Fibroblast of mammary gland (primary cell): ENCODE measurements around the gene LSP1.

ENCODE experiments used
- DNase-seq: peaks from one replicate; pipeline ENCODE4 v3.0.0-alpha.2; 2010; ENCODE audit warnings: low read depth
- H3K4me3 ChIP-seq: 2 replicates; pipeline ENCODE4 v1.5.1; 2011; ENCODE audit warnings: low read depth, mild to moderate bottlenecking, low read length, moderate library complexity; ENCODE audit not compliant: control insufficient read depth
- CTCF ChIP-seq: conservative IDR thresholded peaks from 2 replicates; pipeline ENCODE4 v1.5.1; 2011; ENCODE audit warnings: low read depth, low read length, inconsistent platforms; ENCODE audit not compliant: control insufficient read depth, insufficient read depth

LSP1 gene

GRCh38 chr11:1929621-1930461, 77.0 kb downstream of the LSP1 start:
- no peak overlapping the region for H3K4me3 ChIP-seq
- no peak for TF ChIP-seq CTCF
- DNase-seq = no peak

GRCh38 chr11:1930462-1930830, 77.6 kb downstream of the LSP1 start:
- DNase-seq = peak; percentile 28
- TF ChIP-seq CTCF = no peak
- H3K4me3 ChIP-seq = no peak overlapping the region

- no peak overlapping the region for H3K4me3 ChIP-seq
- peak; percentile 80 for DNase-seq
- no peak for TF ChIP-seq CTCF
Measured at GRCh38 chr11:1931341-1932104, 78.6 kb downstream of the LSP1 start.

GRCh38 chr11:1932105-1932480, 79.2 kb downstream of the LSP1 start:
- TF ChIP-seq CTCF = no peak
- DNase-seq = no peak
- H3K4me3 ChIP-seq = no peak overlapping the region

GRCh38 chr11:1932681-1933080, 79.8 kb downstream of the LSP1 start:
- no peak for DNase-seq
- no peak for TF ChIP-seq CTCF

GRCh38 chr11:1933416-1934334, 80.8 kb downstream of the LSP1 start:
- no peak for TF ChIP-seq CTCF
- DNase-seq = no peak
- no peak overlapping the region for H3K4me3 ChIP-seq

More at GRCh38 chr11:1932681-1933080, 79.8 kb downstream of the LSP1 start:
- no peak overlapping the region for H3K4me3 ChIP-seq
